Suprapubic skin (tissue), 4 donors: Measurements from ENCODE around the gene FAF1.

Experiments
- EP300 ChIP-seq: sonication (generic); formaldehyde crosslinking; IDR thresholded peaks from one replicate; pipeline ENCODE4 v1.6.1; 2017; ENCODE audit warnings: antibody characterized with exemption
- POLR2A ChIP-seq, 2 donors: fragments of 450-650 bp; IDR thresholded peaks; one replicate each; pipeline ENCODE4 v1.6.1; 2017; ENCODE audit warnings: antibody characterized with exemption in 2 of 2, mild to moderate bottlenecking in 2 of 2, moderate library complexity in 2 of 2
- POLR2AphosphoS5 ChIP-seq, 3 donors: sonication (generic); formaldehyde crosslinking; IDR thresholded peaks; one replicate each; pipeline ENCODE4 v1.6.1; 2017; ENCODE audit warnings: antibody characterized with exemption in 3 of 3
- TF ChIP-seq, protein P1 (sequence below), 2 donors: fragments of 200-600 bp in 1 of 2; fragments of 450-650 bp in 1 of 2; sonication (generic) in 1 of 2; IDR thresholded peaks; one replicate each; pipeline ENCODE4 v1.5.1; 2016 to 2019; ENCODE audit warnings: antibody characterized with exemption in 2 of 2, mild to moderate bottlenecking in 1 of 2, moderate library complexity in 1 of 2

DNA sequence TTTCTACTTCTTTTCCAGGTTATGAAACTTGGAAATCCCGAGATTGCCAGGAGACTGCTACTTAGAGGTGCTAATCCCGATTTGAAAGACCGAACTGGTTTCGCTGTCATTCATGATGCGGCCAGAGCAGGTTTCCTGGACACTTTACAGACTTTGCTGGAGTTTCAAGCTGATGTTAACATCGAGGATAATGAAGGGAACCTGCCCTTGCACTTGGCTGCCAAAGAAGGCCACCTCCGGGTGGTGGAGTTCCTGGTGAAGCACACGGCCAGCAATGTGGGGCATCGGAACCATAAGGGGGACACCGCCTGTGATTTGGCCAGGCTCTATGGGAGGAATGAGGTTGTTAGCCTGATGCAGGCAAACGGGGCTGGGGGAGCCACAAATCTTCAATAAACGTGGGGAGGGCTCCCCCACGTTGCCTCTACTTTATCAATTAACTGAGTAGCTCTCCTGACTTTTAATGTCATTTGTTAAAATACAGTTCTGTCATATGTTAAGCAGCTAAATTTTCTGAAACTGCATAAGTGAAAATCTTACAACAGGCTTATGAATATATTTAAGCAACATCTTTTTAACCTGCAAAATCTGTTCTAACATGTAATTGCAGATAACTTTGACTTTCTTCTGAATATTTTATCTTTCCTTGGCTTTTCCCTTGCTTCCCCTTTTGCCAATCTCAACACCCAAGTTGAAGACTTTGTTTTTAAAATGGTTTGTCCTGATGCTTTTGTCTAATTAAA is 14.0 kb upstream of the FAF1 start:
- no peak for TF ChIP-seq EP300
- TF ChIP-seq, protein P1, sequence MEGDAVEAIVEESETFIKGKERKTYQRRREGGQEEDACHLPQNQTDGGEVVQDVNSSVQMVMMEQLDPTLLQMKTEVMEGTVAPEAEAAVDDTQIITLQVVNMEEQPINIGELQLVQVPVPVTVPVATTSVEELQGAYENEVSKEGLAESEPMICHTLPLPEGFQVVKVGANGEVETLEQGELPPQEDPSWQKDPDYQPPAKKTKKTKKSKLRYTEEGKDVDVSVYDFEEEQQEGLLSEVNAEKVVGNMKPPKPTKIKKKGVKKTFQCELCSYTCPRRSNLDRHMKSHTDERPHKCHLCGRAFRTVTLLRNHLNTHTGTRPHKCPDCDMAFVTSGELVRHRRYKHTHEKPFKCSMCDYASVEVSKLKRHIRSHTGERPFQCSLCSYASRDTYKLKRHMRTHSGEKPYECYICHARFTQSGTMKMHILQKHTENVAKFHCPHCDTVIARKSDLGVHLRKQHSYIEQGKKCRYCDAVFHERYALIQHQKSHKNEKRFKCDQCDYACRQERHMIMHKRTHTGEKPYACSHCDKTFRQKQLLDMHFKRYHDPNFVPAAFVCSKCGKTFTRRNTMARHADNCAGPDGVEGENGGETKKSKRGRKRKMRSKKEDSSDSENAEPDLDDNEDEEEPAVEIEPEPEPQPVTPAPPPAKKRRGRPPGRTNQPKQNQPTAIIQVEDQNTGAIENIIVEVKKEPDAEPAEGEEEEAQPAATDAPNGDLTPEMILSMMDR (IDR thresholded peaks at IDR 0.05): no peak
- no peak for TF ChIP-seq POLR2A (IDR thresholded peaks at IDR 0.05)
- no peak for TF ChIP-seq POLR2AphosphoS5 (IDR thresholded peaks at IDR 0.05)
